ENCODE measurements around the gene PLP2. TPM values are rescaled to one million over a fixed set of nuclear protein-coding genes. Genes with fewer than 3 reads are reported as not detected.

PLP2 gene
- total and polyA plus RNA-seq, 2 of the 13 experiments (the other 11 are each of a cell fraction or from before 2014, with no cell fraction given) = 0.40 to 3.6 TPM

- TF ChIP-seq ZNF17 (CRISPR knock-in tag; IDR thresholded peaks at IDR 0.05) = no peak
- TF ChIP-seq ZNF563 (CRISPR knock-in tag; IDR thresholded peaks at IDR 0.05) = 0 out of 2 replicates have a peak, but pooled peaks have one; percentile 26
- TF ChIP-seq, protein P1, sequence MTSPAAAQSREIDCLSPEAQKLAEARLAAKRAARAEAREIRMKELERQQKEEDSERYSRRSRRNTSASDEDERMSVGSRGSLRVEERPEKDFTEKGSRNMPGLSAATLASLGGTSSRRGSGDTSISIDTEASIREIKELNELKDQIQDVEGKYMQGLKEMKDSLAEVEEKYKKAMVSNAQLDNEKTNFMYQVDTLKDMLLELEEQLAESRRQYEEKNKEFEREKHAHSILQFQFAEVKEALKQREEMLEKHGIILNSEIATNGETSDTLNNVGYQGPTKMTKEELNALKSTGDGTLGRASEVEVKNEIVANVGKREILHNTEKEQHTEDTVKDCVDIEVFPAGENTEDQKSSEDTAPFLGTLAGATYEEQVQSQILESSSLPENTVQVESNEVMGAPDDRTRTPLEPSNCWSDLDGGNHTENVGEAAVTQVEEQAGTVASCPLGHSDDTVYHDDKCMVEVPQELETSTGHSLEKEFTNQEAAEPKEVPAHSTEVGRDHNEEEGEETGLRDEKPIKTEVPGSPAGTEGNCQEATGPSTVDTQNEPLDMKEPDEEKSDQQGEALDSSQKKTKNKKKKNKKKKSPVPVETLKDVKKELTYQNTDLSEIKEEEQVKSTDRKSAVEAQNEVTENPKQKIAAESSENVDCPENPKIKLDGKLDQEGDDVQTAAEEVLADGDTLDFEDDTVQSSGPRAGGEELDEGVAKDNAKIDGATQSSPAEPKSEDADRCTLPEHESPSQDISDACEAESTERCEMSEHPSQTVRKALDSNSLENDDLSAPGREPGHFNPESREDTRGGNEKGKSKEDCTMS (CRISPR knock-in tag; conservative IDR thresholded peaks at IDR 0.05) = no peak
- TF ChIP-seq ZNF574 (CRISPR knock-in tag; IDR thresholded peaks at IDR 0.05) = 0 out of 2 replicates have a peak, but pooled peaks have one; percentile 24
- no peak for TF ChIP-seq NPAS2 (CRISPR knock-in tag; IDR thresholded peaks at IDR 0.05; ENCODE audit: borderline replicate concordance)
- no peak for TF ChIP-seq ZNF224 (CRISPR knock-in tag; IDR thresholded peaks at IDR 0.05)
- 0 out of 2 replicates have a peak, but pooled peaks have one; percentile 48 for TF ChIP-seq CSRNP1 (CRISPR knock-in tag; IDR thresholded peaks at IDR 0.05)
- TF ChIP-seq HNF1A (IDR thresholded peaks at IDR 0.05; ENCODE audit: low read depth) = no peak
- no peak for TF ChIP-seq HNF1A (CRISPR knock-in tag; IDR thresholded peaks at IDR 0.05; ENCODE audit: borderline replicate concordance)
- peak; percentile 77; the same call in 1 of the 2 replicates for TF ChIP-seq TFDP1 (CRISPR knock-in tag; IDR thresholded peaks at IDR 0.05; ENCODE audit: borderline replicate concordance)
- TF ChIP-seq, protein P2, sequence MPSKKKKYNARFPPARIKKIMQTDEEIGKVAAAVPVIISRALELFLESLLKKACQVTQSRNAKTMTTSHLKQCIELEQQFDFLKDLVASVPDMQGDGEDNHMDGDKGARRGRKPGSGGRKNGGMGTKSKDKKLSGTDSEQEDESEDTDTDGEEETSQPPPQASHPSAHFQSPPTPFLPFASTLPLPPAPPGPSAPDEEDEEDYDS (CRISPR knock-in tag; IDR thresholded peaks at IDR 0.05) = peak; percentile 76
- no peak for TF ChIP-seq TARDBP (CRISPR knock-in tag; IDR thresholded peaks at IDR 0.05)
- no peak for TF ChIP-seq GTF3A (CRISPR knock-in tag; conservative IDR thresholded peaks at IDR 0.05)
These were observed 14.7 kb downstream of the PLP2 start, which contains the start of gene PRICKLE3 (continued) for GRCh38 chrX:49186125-49187027.
